CD14-positive monocyte (primary cell): Measurements from ENCODE around the gene CNIH2. TPM values are rescaled to one million over a fixed set of nuclear protein-coding genes. Genes with fewer than 3 reads are reported as not detected.
"Not testable (repeated sequence)": the region's sequence is repeated elsewhere in the genome, so short reads cannot be mapped to it uniquely, and the experiment has no call there.

Experiments
- DNase-seq, 3 donors: peaks; one replicate each; pipeline ENCODE4 v3.0.0-alpha.2; 2011 to 2022
- H2AFZ ChIP-seq: 2 replicates; pipeline ENCODE4 v1.6.0; 2012; ENCODE audit warnings: mild to moderate bottlenecking, low read depth, low read length, inconsistent platforms; ENCODE audit not compliant: insufficient read depth, poor library complexity, severe bottlenecking
- H3K27ac ChIP-seq, 2 donors: 1 replicate in 1 of 2; 2 replicates in 1 of 2; pipeline ENCODE4 v1.5.1; 2012 to 2013; ENCODE audit warnings: low read length in 2 of 2, control low read depth in 1 of 2, inconsistent platforms in 1 of 2, low read depth in 1 of 2, mild to moderate bottlenecking in 1 of 2
- H3K27me3 ChIP-seq, 2 donors: one replicate each; pipeline versions ENCODE4 v1.6.0 to v1.6.1; 2011 to 2013; ENCODE audit warnings: low read length in 2 of 2; ENCODE audit not compliant: control insufficient read depth in 2 of 2, insufficient read depth in 2 of 2
- H3K36me3 ChIP-seq, 2 donors: replicated peaks in 1 of 2; 1 replicate in 1 of 2; 2 replicates in 1 of 2; pipeline versions ENCODE4 v1.5.1 to v1.6.1; 2012 to 2013; ENCODE audit warnings: low read length in 2 of 2, control low read depth in 1 of 2, inconsistent platforms in 1 of 2, mild to moderate bottlenecking in 1 of 2; ENCODE audit not compliant: insufficient read depth in 2 of 2, control insufficient read depth in 1 of 2
- H3K4me1 ChIP-seq, 2 donors: 1 replicate in 1 of 2; 2 replicates in 1 of 2; pipeline versions ENCODE4 v1.5.1 to v1.6.1; 2012 to 2013; ENCODE audit warnings: low read length in 2 of 2, control low read depth in 1 of 2, inconsistent platforms in 1 of 2, mild to moderate bottlenecking in 1 of 2, moderate library complexity in 1 of 2; ENCODE audit not compliant: insufficient read depth in 2 of 2, control insufficient read depth in 1 of 2
- H3K4me2 ChIP-seq: replicated peaks from 2 replicates; pipeline ENCODE3; 2012; ENCODE audit warnings: low read length, moderate library complexity, mild to moderate bottlenecking; ENCODE audit not compliant: poor library complexity, severe bottlenecking; ENCODE audit errors: extremely low read depth
- H3K4me3 ChIP-seq, 3 experiments: fragments of 200-600 bp in 1 of 3; sonication (generic) in 1 of 3; replicated peaks in 1 of 3; 1 replicate in 2 of 3; 2 replicates in 1 of 3; pipeline ENCODE4 v1.5.1; 2011 to 2013; ENCODE audit warnings: low read length in 3 of 3, mild to moderate bottlenecking in 3 of 3, control low read depth in 2 of 3, low read depth in 2 of 3, inconsistent platforms in 1 of 3, moderate library complexity in 1 of 3
- H3K79me2 ChIP-seq: 2 replicates; pipeline ENCODE4 v1.6.0; 2012; ENCODE audit warnings: mild to moderate bottlenecking, control low read depth, inconsistent platforms, low read length, moderate library complexity; ENCODE audit not compliant: insufficient read depth
- H3K9ac ChIP-seq: 2 replicates; pipeline ENCODE4 v1.6.0; 2017; ENCODE audit warnings: low read length, mild to moderate bottlenecking; ENCODE audit not compliant: insufficient read depth, poor library complexity, severe bottlenecking
- H3K9me3 ChIP-seq, 2 donors: replicated peaks in 1 of 2; 1 replicate in 1 of 2; 2 replicates in 1 of 2; pipeline versions ENCODE4 v1.5.1 to v1.6.1; 2012 to 2013; ENCODE audit warnings: low read length in 2 of 2, control low read depth in 1 of 2; ENCODE audit not compliant: control insufficient read depth in 1 of 2, insufficient read depth in 1 of 2
- H4K20me1 ChIP-seq: 2 replicates; pipeline ENCODE4 v1.6.0; 2012; ENCODE audit warnings: mild to moderate bottlenecking, low read length, control low read depth, moderate library complexity; ENCODE audit not compliant: insufficient read depth
- H3K27ac Mint-ChIP-seq, 7 donors: one replicate each; pipeline ENCODE4 v1.8.0; 2020; ENCODE audit warnings: mild to moderate bottlenecking in 7 of 7, mixed read lengths in 7 of 7, moderate library complexity in 6 of 7, inconsistent platforms in 2 of 7
- H3K27me3 Mint-ChIP-seq, 3 donors: one replicate each; pipeline ENCODE4 v1.8.0; 2021 to 2022; ENCODE audit warnings: low read depth in 3 of 3, mild to moderate bottlenecking in 3 of 3, mixed read lengths in 3 of 3, moderate library complexity in 3 of 3, inconsistent platforms in 1 of 3
- H3K36me3 Mint-ChIP-seq, 2 donors: one replicate each; pipeline ENCODE4 v1.8.0; 2020; ENCODE audit warnings: mixed read lengths in 2 of 2, inconsistent platforms in 1 of 2, mild to moderate bottlenecking in 1 of 2
- H3K4me1 Mint-ChIP-seq: one replicate; pipeline ENCODE4 v1.8.0; 2020; ENCODE audit warnings: mild to moderate bottlenecking, mixed read lengths
- H3K4me3 Mint-ChIP-seq, 2 donors: one replicate each; pipeline ENCODE4 v1.8.0; 2020; ENCODE audit warnings: mild to moderate bottlenecking in 2 of 2, mixed read lengths in 2 of 2, moderate library complexity in 1 of 2
- H3K9me3 Mint-ChIP-seq, 7 donors: one replicate each; pipeline ENCODE4 v1.8.0; 2020 to 2022; ENCODE audit warnings: mixed read lengths in 7 of 7, mild to moderate bottlenecking in 6 of 7, moderate library complexity in 6 of 7, inconsistent platforms in 2 of 7
- WGBS: methylation state at CpG from one replicate; pipeline ENCODE4 v1.1.5; 2013; ENCODE audit warnings: missing lambda C conversion rate; ENCODE audit not compliant: insufficient coverage; 5-methylcytosine and 5-hydroxymethylcytosine counted together
- intact Hi-C, 2 donors: fragments of 100-400 bp; cut with micrococcal nuclease; formaldehyde crosslinking; loops; one replicate each; pipeline versions ENCODE4 v1.15.0 to v1.15.1; 2023
- polyA plus RNA-seq, 3 donors: library from polyadenylated mRNA; depleted of rRNA in 1 of 3; unstranded in 2 of 3; stranded (reverse) in 1 of 3; fragments of 300-500 nt in 2 of 3; fragments of >200 nt in 1 of 3; fragmentation: Illumina TruSeq in 2 of 3; gene quantifications; 1 replicate in 2 of 3; 2 replicates in 1 of 3; pipeline ENCODE4 v1.2.3, GENCODE V29; 2012 to 2021
- TF ChIP-seq, protein P1 (sequence below): fragments of 200-600 bp; IDR thresholded peaks from one replicate; pipeline ENCODE4 v1.8.0; 2022; ENCODE audit warnings: antibody characterized with exemption, mild to moderate bottlenecking

Gene CNIH2
- polyA plus RNA-seq, 3 donors: 1.2 TPM; not detected in 2

DNA sequence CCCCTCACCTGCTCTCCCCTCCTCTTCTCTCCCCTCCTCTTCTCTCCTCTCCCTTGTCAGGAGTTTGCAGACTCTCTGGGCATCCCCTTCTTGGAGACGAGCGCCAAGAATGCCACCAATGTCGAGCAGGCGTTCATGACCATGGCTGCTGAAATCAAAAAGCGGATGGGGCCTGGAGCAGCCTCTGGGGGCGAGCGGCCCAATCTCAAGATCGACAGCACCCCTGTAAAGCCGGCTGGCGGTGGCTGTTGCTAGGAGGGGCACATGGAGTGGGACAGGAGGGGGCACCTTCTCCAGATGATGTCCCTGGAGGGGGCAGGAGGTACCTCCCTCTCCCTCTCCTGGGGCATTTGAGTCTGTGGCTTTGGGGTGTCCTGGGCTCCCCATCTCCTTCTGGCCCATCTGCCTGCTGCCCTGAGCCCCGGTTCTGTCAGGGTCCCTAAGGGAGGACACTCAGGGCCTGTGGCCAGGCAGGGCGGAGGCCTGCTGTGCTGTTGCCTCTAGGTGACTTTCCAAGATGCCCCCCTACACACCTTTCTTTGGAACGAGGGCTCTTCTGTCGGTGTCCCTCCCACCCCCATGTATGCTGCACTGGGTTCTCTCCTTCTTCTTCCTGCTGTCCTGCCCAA is 1.9 kb upstream of the CNIH2 start:
- WGBS: 97% methylated on average over 13 of the region's 14 CpGs
- no peak overlapping the region for H3K4me3 Mint-ChIP-seq
- TF ChIP-seq, protein P1, sequence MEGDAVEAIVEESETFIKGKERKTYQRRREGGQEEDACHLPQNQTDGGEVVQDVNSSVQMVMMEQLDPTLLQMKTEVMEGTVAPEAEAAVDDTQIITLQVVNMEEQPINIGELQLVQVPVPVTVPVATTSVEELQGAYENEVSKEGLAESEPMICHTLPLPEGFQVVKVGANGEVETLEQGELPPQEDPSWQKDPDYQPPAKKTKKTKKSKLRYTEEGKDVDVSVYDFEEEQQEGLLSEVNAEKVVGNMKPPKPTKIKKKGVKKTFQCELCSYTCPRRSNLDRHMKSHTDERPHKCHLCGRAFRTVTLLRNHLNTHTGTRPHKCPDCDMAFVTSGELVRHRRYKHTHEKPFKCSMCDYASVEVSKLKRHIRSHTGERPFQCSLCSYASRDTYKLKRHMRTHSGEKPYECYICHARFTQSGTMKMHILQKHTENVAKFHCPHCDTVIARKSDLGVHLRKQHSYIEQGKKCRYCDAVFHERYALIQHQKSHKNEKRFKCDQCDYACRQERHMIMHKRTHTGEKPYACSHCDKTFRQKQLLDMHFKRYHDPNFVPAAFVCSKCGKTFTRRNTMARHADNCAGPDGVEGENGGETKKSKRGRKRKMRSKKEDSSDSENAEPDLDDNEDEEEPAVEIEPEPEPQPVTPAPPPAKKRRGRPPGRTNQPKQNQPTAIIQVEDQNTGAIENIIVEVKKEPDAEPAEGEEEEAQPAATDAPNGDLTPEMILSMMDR: no peak

DNA sequence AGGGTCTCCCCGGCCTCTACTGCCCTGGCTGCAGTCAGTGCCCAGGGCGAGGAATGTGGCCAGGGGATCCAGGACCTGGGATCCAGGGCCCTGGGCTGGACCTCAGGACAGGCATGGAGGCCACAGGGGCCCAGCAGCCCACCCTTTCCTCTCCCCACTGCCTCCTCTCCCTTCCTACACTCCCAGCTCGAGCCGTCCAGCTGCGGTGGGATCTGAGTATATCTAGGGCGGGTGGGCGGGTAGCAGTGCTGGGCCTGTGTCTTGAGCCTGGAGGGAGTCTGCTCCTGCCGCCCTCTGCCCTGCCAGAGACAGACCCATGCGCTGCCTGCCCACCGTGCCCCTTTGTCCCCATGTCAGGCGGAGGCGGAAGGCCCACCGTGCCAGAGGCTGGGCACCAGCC is 1.4 kb upstream of the CNIH2 start:
- H3K4me3 Mint-ChIP-seq, H3K4me3 ChIP-seq, H3K27ac ChIP-seq, H3K9me3 ChIP-seq, intact Hi-C loops, H3K9ac ChIP-seq, H3K9me3 Mint-ChIP-seq, H2AFZ ChIP-seq, H3K4me2 ChIP-seq, DNase-seq, H3K4me1 ChIP-seq, H3K27ac Mint-ChIP-seq: not testable (repeated sequence)
- Mint-ChIP-seq H3K4me1 (peaks cover 12% of the 10 kb centered on the region), H3K27me3 (peaks cover 25 to 35% (median 32%) of the 10 kb centered on the region in 3 donors), H3K36me3 (peaks cover 58 to 61% of the 10 kb centered on the region in 2 donors)
- Histone ChIP-seq H4K20me1 (peaks cover 77% of the 10 kb centered on the region), H3K36me3 (peaks cover 48 to 49% of the 10 kb centered on the region in 2 donors), H3K79me2 (peaks cover 11% of the 10 kb centered on the region), H3K27me3 (peaks cover 3 to 23% of the 10 kb centered on the region in 2 donors)
- 60% methylated on average over 7 of the region's 13 CpGs for WGBS

More for the DNA sequence above, 1.9 kb upstream of the CNIH2 start:
- no peak overlapping the region for H3K27ac Mint-ChIP-seq
- Histone ChIP-seq H3K4me2 (no peak overlapping the region), H3K4me1 (peaks cover 4 to 8% of the 10 kb centered on the region in 2 donors), H3K27ac (no peak overlapping the region), H3K79me2 (peaks cover 15% of the 10 kb centered on the region), H3K36me3 (peaks cover 49 to 53% of the 10 kb centered on the region in 2 donors), H3K9ac (no peak overlapping the region), H3K9me3 (no peaks in the 10 kb centered on the region), H3K4me3 (no peak overlapping the region), H2AFZ (no peak overlapping the region), H3K27me3 (peaks cover 3 to 23% of the 10 kb centered on the region in 2 donors), H4K20me1 (peaks cover 81% of the 10 kb centered on the region)
- peaks cover 0 to 7% (median 2%) of the 10 kb centered on the region in 7 donors for H3K9me3 Mint-ChIP-seq
- DNase-seq: no peak
- peaks cover 23 to 35% (median 28%) of the 10 kb centered on the region in 3 donors for H3K27me3 Mint-ChIP-seq
- H3K36me3 Mint-ChIP-seq: peaks cover 59 to 62% of the 10 kb centered on the region in 2 donors
- peaks cover 13% of the 10 kb centered on the region for H3K4me1 Mint-ChIP-seq
- intact Hi-C loops: no loop called here

DNA sequence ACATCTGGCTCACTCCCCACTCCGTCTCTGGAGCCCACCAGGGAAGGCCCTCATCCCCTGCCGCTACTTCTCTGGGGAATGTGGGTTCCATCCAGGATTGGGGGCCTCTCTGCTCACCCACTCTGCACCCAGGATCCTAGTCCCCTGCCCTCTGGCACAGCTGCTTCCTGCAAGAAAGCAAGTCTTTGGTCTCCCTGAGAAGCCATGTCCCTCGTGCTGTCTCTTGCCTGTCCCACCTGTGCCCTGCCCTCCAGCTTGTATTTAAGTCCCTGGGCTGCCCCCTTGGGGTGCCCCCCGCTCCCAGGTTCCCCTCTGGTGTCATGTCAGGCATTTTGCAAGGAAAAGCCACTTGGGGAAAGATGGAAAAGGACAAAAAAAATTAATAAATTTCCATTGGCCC is 911 bp upstream of the CNIH2 start:
- intact Hi-C loops, H3K9me3 ChIP-seq, H3K27ac Mint-ChIP-seq, DNase-seq, H3K4me3 ChIP-seq, H3K9ac ChIP-seq, H3K9me3 Mint-ChIP-seq, H3K79me2 ChIP-seq, H3K27ac ChIP-seq, H3K4me2 ChIP-seq, H2AFZ ChIP-seq: not testable (repeated sequence)
- peaks cover 4 to 13% of the 10 kb centered on the region in 2 donors for H3K4me1 ChIP-seq
- Mint-ChIP-seq H3K4me3 (peak overlapping the region in 1 of 2 donors; percentile 60), H3K27me3 (peaks cover 27 to 36% (median 32%) of the 10 kb centered on the region in 3 donors), H3K36me3 (peaks cover 54 to 56% of the 10 kb centered on the region in 2 donors), H3K4me1 (peaks cover 13% of the 10 kb centered on the region)
- WGBS: 20% methylated on average over 4 of the region's 4 CpGs
- peaks cover 44 to 45% of the 10 kb centered on the region in 2 donors for H3K36me3 ChIP-seq
- H3K27me3 ChIP-seq: peaks cover 3 to 23% of the 10 kb centered on the region in 2 donors
- H4K20me1 ChIP-seq: peaks cover 77% of the 10 kb centered on the region
